ENCODE measurements around the gene VIL1. TPM values are rescaled to one million over a fixed set of nuclear protein-coding genes. Genes with fewer than 3 reads are reported as not detected.

Gene VIL1
- total and polyA plus RNA-seq, 2 of the 8 experiments (the other 6 are each of a cell fraction or from before 2014, with no cell fraction given), result 6.2 to 7.0 TPM

DNA sequence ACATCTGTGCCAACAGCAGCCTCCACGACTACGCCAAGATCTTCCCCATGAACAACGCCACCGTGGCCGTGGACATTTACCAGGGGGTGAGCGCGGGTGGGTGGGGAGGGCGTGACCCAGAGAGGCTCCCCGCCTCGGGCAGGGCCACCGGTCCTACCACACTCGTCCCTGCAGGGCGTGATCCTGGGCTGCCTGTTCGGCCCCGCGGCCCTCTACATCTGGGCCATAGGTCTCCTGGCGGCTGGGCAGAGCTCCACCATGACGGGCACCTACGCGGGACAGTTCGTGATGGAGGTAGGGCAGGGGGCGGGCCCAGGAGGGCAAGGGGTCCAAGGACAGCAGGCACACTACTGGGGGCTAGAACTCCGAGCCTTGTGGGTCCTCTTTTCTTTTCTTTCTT, 27.7 kb upstream of the VIL1 start:
- H3K4me2 ChIP-seq (ENCODE audit: insufficient read depth in 1 of 2, low read depth in 2 of 2, low read length in 2 of 2), result no peak overlapping the region
- TF ChIP-seq SIX5 (IDR thresholded peaks at IDR 0.05; ENCODE audit: low read depth, low read length), result no peak
- no peak for TF ChIP-seq CHD1 (IDR thresholded peaks at IDR 0.05; ENCODE audit: low read depth, low read length)
- no peak for TF ChIP-seq TEAD4 (IDR thresholded peaks at IDR 0.05; ENCODE audit: low read depth, low read length)
- TF ChIP-seq NANOG (IDR thresholded peaks at IDR 0.05; ENCODE audit: insufficient read depth, low read depth, low read length, poor library complexity, severe bottlenecking), result no peak
- no peak for TF ChIP-seq SP1 (IDR thresholded peaks at IDR 0.05; ENCODE audit: low read depth, low read length)
- TF ChIP-seq CTBP2 (IDR thresholded peaks at IDR 0.05; ENCODE audit: borderline replicate concordance, insufficient read depth, insufficient read length, low read length), result no peak
- TF ChIP-seq RXRA (IDR thresholded peaks at IDR 0.05; ENCODE audit: insufficient read depth, low read depth, low read length), result no peak
- TF ChIP-seq TCF12 (IDR thresholded peaks at IDR 0.05; ENCODE audit: low read depth, low read length), result no peak
- TF ChIP-seq SRF (IDR thresholded peaks at IDR 0.05; ENCODE audit: low read depth, low read length), result no peak
- no peak for TF ChIP-seq JUND (IDR thresholded peaks at IDR 0.05; ENCODE audit: low read length)
- DNase-seq (ENCODE audit: low read depth in 1 of 2, low spot score in 2 of 2), result no peak
- no peaks in the 10 kb centered on the region for H3K9me3 ChIP-seq (ENCODE audit: insufficient read depth in 2 of 2, low read depth in 1 of 2, low read length in 1 of 2)
- H3K9ac ChIP-seq (replicated peaks in 1 of 4; ENCODE audit: extremely low read depth in 1 of 4, low read depth in 3 of 4, low read length in 3 of 4), result no peak overlapping the region
- H2BK20ac ChIP-seq (ENCODE audit: low read length), result no peak overlapping the region
- H3K18ac ChIP-seq (ENCODE audit: extremely low read depth, low read length), result no peak overlapping the region; the same call in 1 of the 2 replicates
- 0 out of 2 replicates have a peak overlapping the region, but pooled peaks have one; percentile 72 for H2BK15ac ChIP-seq (ENCODE audit: low read length)
- no peak overlapping the region for H3K27ac ChIP-seq (ENCODE audit: low read depth, low read length)
- no peak for FAIRE-seq
- H3K56ac ChIP-seq (replicated peaks; ENCODE audit: insufficient read length, low read depth, low read length), result no peak overlapping the region
- CTCF ChIA-PET (ENCODE audit: partially characterized antibody), result interaction anchor here (0.6 to 7.5 kb wide), 5 partner anchors 15 to 118 kb away, joined by 3 to 96 read pairs (median 68); partner anchors contain the start of genes AAMP, CATIP, PNKD and TMBIM1
- H2BK5ac ChIP-seq (ENCODE audit: low read depth, low read length), result no peak overlapping the region
- H2AK5ac ChIP-seq (ENCODE audit: low read depth, low read length), result no peak overlapping the region
- no peak overlapping the region for H3K23ac ChIP-seq (ENCODE audit: insufficient read length)
- POLR2A ChIA-PET (ENCODE audit: partially characterized antibody), result no interaction called here
- 95% methylated on average over 15 of the region's 23 CpGs; no CpG with 5 or more reads in 1 of the 2 experiments for WGBS, 2 experiments (ENCODE audit: extremely low coverage in 1 of 2, insufficient coverage in 1 of 2, insufficient read length in 1 of 2, insufficient replicate concordance in 2 of 2, low coverage in 1 of 2, low lambda C conversion rate in 2 of 2, missing lambda C conversion rate in 1 of 2)
- H3K14ac ChIP-seq (ENCODE audit: insufficient read length), result no peak overlapping the region
- peaks cover 5% of the 10 kb centered on the region; the same call in 1 of the 2 replicates for H3K23me2 ChIP-seq (ENCODE audit: low read depth, low read length)
- no peak overlapping the region for H4K91ac ChIP-seq (replicated peaks; ENCODE audit: insufficient read length, low read length)
- no peak overlapping the region for H2AFZ ChIP-seq (ENCODE audit: low read length)
- peaks cover 0 to 19% (median 8%) of the 10 kb centered on the region in 4 experiments; a peak in 5 of 7 replicates for H3K4me1 ChIP-seq (replicated peaks in 1 of 4; ENCODE audit: control insufficient read depth in 3 of 4, insufficient read depth in 4 of 4, low read length in 3 of 4)
- H3K79me2 ChIP-seq (ENCODE audit: control insufficient read depth in 1 of 2, insufficient read depth in 2 of 2, low read length in 2 of 2), result no peaks in the 10 kb centered on the region
- H2BK120ac ChIP-seq (replicated peaks; ENCODE audit: low read depth, low read length), result no peak overlapping the region
- no peak overlapping the region for H2BK12ac ChIP-seq (ENCODE audit: low read depth, low read length)
- no peak overlapping the region for H4K8ac ChIP-seq (ENCODE audit: extremely low read depth, insufficient read depth, low read length)
- H3K27me3 ChIP-seq (replicated peaks in 1 of 4; ENCODE audit: control insufficient read depth in 3 of 4, extremely low read depth in 1 of 4, insufficient read depth in 3 of 4, low read length in 3 of 4), result peaks cover 0 to 13% (median 10%) of the 10 kb centered on the region in 4 experiments; a peak in 5 of 7 replicates
- no peaks in the 10 kb centered on the region for H3K79me1 ChIP-seq (ENCODE audit: low read depth, low read length)
- no peak overlapping the region for H3K4me3 ChIP-seq (ENCODE audit: extremely low read depth in 1 of 4, insufficient read depth in 2 of 4, low read depth in 3 of 4, low read length in 4 of 4)
- H4K20me1 ChIP-seq (replicated peaks in 1 of 2; ENCODE audit: control insufficient read depth in 1 of 2, insufficient read depth in 2 of 2, low read length in 2 of 2), result no peaks in the 10 kb centered on the region
- no peaks in the 10 kb centered on the region for H3K36me3 ChIP-seq (ENCODE audit: control insufficient read depth in 2 of 4, insufficient read depth in 4 of 4, low read length in 3 of 4)
- no peak overlapping the region for H4K5ac ChIP-seq (ENCODE audit: insufficient read length, low read depth, low read length)
- no peak overlapping the region for H3K4ac ChIP-seq (replicated peaks; ENCODE audit: insufficient read length, low read depth, low read length)
